Activated naive CD8-positive, alpha-beta T cell treated with anti-CD3 and anti-CD28 coated beads for 36 hours (primary cell): ENCODE results near the gene PSD4. TPM values are rescaled to one million over a fixed set of nuclear protein-coding genes. Genes with fewer than 3 reads are reported as not detected.

Experiments
- DNase-seq: peaks from one replicate; pipeline ENCODE4 v3.0.0; 2021
- H3K27ac Mint-ChIP-seq: one replicate; pipeline ENCODE4 v1.8.0; 2022; ENCODE audit warnings: mild to moderate bottlenecking, moderate library complexity, mixed read lengths
- H3K27me3 Mint-ChIP-seq: one replicate; pipeline ENCODE4 v1.8.0; 2022; ENCODE audit warnings: mild to moderate bottlenecking, mixed read lengths
- H3K36me3 Mint-ChIP-seq: one replicate; pipeline ENCODE4 v1.8.0; 2021; ENCODE audit warnings: mild to moderate bottlenecking, mixed read lengths
- H3K4me1 Mint-ChIP-seq: one replicate; pipeline ENCODE4 v1.8.0; 2021; ENCODE audit warnings: mixed read lengths
- H3K4me3 Mint-ChIP-seq: one replicate; pipeline ENCODE4 v1.8.0; 2022; ENCODE audit warnings: mild to moderate bottlenecking, moderate library complexity, mixed read lengths
- H3K9me3 Mint-ChIP-seq: one replicate; pipeline ENCODE4 v1.8.0; 2022; ENCODE audit warnings: mixed read lengths
- total RNA-seq, 2 experiments: library from RNA; stranded (reverse); gene quantifications; one replicate each; pipeline ENCODE4 v1.2.3, GENCODE V29; 2021

Gene PSD4
- total RNA-seq, 2 experiments from 2014 or later: 194 to 198 TPM

DNA sequence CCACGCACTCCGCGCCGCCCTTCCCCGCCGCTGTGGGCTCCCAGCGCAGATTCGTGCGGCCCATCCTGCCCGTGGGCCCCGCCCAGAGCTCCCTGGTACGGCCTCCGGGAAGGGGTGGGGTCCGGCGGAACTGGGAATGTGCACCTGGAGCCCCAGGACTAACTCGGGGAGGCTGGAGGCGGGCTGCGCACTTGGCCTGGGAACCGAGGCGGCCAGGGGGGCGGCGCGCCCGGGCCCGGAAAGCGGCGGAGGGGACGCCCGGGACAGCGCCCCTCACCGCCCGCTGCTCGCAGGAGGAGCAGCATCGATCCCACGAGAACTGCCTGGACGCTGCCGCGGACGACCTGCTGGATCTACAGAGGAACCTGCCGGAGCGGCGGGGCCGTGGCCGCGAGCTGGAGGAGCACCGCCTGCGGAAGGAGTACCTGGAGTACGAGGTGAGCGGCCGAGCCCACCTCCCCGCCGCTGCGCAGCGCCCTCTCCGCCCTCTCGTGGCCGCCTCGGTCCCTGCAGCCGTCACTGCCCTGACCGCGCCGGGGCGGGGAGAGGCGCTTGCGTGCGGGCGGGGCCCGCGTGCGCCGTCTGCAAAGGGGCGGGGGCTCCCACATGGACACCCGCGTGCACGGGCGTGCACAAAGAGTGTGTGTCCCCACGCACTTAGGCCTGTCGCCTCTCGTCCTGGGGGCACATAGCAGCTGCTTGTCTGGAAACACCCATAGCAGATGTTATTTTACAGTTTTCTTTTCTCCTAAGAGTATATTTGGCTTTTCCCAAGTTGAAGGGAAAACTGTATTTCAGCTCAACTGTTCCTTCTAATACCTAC lies 25.2 kb downstream of the PSD4 start:
- H3K27ac Mint-ChIP-seq: peak overlapping the region; percentile 74
- no peaks in the 10 kb centered on the region for H3K27me3 Mint-ChIP-seq
- H3K4me1 Mint-ChIP-seq: peaks cover 24% of the 10 kb centered on the region
- no peaks in the 10 kb centered on the region for H3K9me3 Mint-ChIP-seq
- peaks cover 30% of the 10 kb centered on the region for H3K36me3 Mint-ChIP-seq
- no peak overlapping the region for H3K4me3 Mint-ChIP-seq
- peak; percentile 91 for DNase-seq

DNA sequence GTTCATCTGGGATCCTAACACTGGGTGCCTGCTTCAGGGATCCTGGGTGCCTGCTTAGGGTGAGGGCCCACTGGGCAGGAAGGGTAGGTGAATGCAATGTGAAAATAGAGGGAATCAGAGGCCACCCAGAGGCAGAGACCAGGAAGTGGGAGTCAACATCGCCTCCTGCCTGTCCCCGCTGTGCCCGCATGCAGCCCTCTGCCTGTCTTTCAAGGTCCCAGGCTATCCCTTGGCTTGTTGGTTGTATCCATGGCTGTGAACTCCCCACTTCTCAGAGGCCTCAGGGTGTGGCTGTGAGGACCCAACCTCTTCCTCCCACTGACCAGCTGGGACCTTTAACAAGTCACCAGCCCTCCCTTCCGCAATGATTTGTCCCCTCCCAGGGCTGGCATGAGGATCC lies 26.5 kb downstream of the PSD4 start:
- peaks cover 28% of the 10 kb centered on the region for H3K4me1 Mint-ChIP-seq
- no peak for DNase-seq
- peak overlapping the region; percentile 74 for H3K27ac Mint-ChIP-seq
- H3K36me3 Mint-ChIP-seq: peaks cover 27% of the 10 kb centered on the region
- no peaks in the 10 kb centered on the region for H3K27me3 Mint-ChIP-seq
- H3K4me3 Mint-ChIP-seq: no peak overlapping the region
- no peaks in the 10 kb centered on the region for H3K9me3 Mint-ChIP-seq

DNA sequence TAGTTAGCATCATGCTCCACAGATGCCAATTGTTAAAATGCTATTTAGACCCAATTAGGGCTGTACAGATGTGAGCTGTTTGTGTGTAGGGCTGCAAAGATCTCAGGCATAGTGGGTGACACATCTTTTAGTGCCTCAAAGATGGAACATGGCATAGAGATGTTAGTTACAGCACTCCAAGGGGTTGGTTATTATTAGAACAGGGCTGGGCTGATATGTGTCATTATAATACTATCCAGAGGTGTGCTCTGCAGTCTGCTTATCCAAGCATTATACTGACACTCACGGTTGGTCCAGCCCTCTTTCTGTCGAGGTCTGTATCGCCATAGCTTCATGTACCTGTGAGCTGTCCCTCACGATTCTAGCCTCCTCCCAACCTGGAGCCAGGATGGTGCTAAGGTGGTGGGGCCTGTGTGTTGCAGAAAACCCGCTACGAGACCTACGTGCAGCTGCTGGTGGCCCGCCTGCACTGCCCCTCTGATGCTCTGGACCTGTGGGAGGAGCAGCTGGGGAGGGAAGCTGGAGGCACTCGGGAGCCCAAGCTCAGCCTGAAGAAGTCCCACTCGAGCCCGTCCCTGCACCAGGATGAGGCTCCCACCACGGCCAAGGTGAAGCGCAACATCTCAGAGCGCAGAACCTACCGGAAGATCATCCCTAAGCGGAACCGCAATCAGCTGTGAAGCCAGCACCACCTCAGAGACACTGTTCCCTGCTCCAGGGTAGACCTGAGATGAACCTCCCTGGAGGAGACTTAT lies 27.1 kb downstream of the PSD4 start:
- peaks cover 26% of the 10 kb centered on the region for H3K36me3 Mint-ChIP-seq
- no peaks in the 10 kb centered on the region for H3K9me3 Mint-ChIP-seq
- H3K4me1 Mint-ChIP-seq: peaks cover 23% of the 10 kb centered on the region
- no peak overlapping the region for H3K4me3 Mint-ChIP-seq
- no peak for DNase-seq
- peak overlapping the region; percentile 35 for H3K27ac Mint-ChIP-seq
- no peaks in the 10 kb centered on the region for H3K27me3 Mint-ChIP-seq

DNA sequence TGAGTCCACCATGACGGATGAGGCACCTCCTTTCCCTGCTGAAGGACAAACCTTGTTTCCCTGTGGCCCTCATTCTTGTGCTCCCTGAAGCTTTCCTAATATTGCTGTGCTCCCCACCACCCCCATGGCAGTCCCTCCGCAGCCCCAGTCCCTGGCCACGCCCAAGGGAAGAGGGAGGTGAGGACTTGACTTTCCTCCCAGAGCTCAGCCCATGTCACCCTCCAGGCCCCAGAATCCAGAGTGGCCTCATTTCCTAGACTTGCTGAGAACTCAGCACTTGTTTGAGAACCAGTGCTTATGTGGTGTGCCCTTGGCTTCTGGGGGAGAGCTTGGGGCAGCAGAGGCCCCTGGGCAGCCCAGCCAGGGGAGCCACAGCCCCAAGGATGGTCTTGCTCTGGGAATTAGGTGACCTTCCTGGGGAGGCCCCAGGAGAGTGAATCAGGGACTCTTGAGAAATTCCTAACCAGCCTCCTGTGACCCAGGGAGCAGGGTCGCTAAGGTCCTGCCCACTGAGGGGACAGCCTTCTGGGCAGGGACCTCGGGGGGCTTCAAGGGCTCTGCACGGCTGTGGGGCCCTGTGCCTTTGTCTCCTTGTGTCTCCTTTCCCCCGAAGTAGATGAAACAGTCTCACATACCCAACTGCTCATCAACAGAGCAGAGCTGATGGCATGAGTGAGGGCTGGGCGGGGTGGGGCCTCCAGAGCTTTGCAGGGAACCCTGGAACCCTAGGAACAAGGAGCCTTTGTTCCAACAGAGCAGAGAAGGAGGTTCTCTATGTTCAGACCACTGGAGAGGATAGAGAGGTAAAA lies 27.9 kb downstream of the PSD4 start:
- Mint-ChIP-seq H3K27me3 (no peaks in the 10 kb centered on the region), H3K27ac (peak overlapping the region; percentile 34), H3K9me3 (no peaks in the 10 kb centered on the region), H3K36me3 (peaks cover 19% of the 10 kb centered on the region), H3K4me3 (no peak overlapping the region), H3K4me1 (peaks cover 16% of the 10 kb centered on the region)
- no peak for DNase-seq

DNA sequence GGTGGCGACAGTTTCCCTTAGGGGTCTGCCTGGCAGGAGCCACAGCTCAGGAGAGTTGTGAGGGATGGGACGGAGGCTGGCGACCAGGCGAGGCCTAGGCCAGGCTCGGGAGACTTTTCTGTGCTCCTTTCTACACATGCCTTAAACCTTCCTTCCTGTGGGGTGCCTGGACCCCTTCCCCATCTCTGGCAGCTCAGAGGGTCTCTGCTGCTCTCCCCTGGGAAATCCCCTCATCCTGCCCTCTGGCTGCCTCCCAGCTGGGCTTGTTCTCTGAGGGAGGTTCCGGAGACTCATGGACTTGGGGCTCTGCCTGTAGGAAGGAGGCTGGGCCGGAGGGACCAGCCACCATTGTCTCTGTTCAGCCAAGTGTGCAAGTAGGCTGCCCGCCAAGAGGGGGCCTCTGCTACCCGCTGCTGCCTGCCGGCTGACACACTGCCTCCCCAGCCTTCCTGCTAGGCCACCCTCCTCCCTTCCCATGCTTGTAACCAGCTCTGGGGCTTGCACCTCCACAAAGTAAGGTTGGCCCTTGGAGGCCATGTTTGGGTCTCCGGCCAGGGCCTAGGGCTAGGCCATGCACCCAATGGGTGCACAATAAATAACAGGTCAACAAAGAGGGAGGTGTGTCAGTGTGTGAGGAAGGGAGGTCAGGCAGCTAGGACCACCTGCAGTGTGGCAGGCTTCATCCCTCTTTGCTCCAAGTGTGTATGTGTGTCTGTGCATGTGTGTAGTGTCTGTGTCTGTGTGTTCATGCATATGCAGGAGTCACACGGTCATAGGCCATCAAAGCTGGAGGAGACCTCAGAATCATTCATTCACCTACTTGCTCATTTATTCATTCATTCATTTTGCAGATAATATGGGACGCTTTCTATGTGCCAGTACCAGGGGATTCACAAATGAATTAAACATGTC lies 28.8 kb downstream of the PSD4 start:
- no peak overlapping the region for H3K4me3 Mint-ChIP-seq
- no peaks in the 10 kb centered on the region for H3K27me3 Mint-ChIP-seq
- peaks cover 11% of the 10 kb centered on the region for H3K36me3 Mint-ChIP-seq
- no peak for DNase-seq
- H3K27ac Mint-ChIP-seq: peak overlapping the region; percentile 34
- H3K9me3 Mint-ChIP-seq: no peaks in the 10 kb centered on the region
- peaks cover 16% of the 10 kb centered on the region for H3K4me1 Mint-ChIP-seq

DNA sequence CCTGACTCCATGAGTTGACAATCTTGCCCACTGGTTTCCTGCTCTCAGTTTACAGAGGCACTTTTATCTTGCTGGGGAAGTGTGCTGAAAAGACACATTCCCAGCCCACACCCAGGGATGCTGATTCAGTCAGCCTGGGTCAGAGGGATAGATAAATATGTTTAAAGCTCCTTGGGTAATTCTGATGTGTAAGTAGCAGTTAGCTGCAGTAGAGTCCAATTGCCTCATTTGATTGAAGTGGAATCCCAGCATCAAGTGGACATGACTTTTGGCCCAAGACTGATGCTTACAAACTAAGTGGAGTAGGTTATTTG lies 29.4 kb downstream of the PSD4 start:
- Mint-ChIP-seq H3K4me3 (no peak overlapping the region), H3K27ac (no peak overlapping the region), H3K4me1 (peaks cover 16% of the 10 kb centered on the region)

DNA sequence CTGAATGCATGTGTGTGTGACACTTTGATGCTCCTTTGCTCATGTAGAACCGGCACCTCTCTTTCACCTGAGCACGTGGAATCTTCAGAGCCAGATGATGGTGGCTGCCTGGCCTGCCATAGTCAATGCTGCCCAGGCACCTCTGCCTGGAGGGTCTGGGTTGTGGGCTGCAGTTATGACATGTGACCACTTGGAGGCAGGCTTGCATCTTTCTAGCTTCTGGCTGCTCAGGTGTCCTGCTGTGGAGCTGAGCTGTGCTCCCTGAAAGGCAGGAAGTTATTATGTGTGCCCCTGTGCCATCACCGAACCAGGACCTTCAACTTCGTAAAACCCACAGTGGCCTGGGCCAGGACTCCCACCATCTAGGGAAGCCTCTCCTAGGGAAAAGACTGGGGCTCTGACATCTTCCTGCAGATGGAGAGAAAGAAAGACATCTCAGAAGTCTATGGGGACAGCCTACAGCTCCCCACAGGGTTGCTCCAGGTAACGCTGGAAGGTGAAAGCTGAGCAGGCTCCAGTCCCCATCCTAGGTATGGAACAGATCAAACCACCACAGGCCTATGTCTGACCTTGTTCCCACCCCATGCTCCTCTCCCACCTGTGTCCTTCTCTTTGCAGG lies 30.2 kb downstream of the PSD4 start:
- Mint-ChIP-seq H3K27ac (peak overlapping the region; percentile 75), H3K4me3 (no peak overlapping the region), H3K36me3 (peaks cover 11% of the 10 kb centered on the region), H3K9me3 (no peaks in the 10 kb centered on the region), H3K27me3 (no peaks in the 10 kb centered on the region), H3K4me1 (peaks cover 16% of the 10 kb centered on the region)
- peak; percentile 73 for DNase-seq

More for the DNA sequence above, 29.4 kb downstream of the PSD4 start:
- DNase-seq: no peak
- no peaks in the 10 kb centered on the region for H3K27me3 Mint-ChIP-seq
- H3K9me3 Mint-ChIP-seq: no peaks in the 10 kb centered on the region
- H3K36me3 Mint-ChIP-seq: peaks cover 11% of the 10 kb centered on the region

DNA sequence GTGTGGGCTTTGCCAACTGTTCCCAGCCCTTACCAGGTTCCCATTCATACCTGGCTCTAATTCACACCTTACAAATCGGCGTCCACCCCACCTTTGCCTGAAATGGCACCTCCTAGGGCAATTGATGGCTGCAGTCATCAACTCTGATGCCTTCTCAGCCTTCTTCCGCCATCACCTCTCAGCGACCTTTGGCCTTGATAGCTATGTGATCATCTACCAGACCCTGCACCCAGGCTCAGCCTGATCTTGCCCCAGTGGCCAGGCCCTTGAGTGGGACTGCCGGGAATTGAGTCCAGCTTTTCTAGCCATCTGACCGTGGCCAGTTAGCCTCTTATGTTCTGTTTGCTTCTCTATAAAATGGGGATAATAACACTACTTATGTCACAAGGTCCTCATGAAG lies 32.5 kb downstream of the PSD4 start:
- peak overlapping the region; percentile 9 for H3K27ac Mint-ChIP-seq
- no peak overlapping the region for H3K4me3 Mint-ChIP-seq
- peaks cover 4% of the 10 kb centered on the region for H3K36me3 Mint-ChIP-seq
- no peaks in the 10 kb centered on the region for H3K9me3 Mint-ChIP-seq
- H3K4me1 Mint-ChIP-seq: peaks cover 9% of the 10 kb centered on the region
- H3K27me3 Mint-ChIP-seq: no peaks in the 10 kb centered on the region
- no peak for DNase-seq

DNA sequence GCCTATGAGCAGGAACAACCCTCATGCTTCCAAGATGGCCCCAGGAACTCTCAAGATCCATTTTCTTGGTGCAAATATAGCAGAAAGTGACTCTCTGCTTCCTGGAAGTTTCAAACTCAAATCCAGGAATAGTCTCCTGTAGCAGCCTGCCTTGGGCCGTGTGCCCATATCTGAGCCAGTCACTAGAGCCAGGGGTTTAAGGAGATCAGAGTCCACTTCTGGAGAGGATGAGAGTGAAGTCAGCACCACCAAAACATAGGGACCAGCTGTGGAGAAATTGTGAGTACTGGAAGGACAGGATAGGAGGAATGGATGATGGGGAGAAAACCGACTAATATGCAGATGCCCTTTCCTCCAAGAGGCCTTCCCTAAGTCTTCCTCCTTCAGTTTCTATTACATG lies 33.2 kb downstream of the PSD4 start:
- Mint-ChIP-seq H3K4me1 (peaks cover 9% of the 10 kb centered on the region), H3K4me3 (no peak overlapping the region), H3K27me3 (no peaks in the 10 kb centered on the region), H3K27ac (no peak overlapping the region), H3K36me3 (peaks cover 4% of the 10 kb centered on the region), H3K9me3 (no peaks in the 10 kb centered on the region)
- no peak for DNase-seq

DNA sequence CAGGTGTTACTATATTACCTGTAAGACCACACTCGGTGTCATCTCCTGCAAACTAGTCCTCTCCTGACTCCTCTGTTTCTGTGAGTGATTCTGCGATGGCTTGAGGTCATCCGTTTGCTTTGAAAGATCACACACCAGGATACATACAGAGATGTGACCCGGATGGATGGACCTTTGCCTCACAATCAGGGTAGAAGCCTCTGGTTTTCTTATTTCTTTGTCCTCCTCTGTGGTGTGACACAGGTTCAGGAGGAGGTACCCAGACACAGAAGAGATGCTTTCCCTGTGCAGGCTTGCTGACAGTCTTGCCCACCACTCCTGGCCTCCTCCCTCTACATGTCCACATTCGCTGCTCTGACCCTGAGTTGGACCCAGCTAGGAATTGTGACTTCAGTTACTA lies 34.6 kb downstream of the PSD4 start:
- H3K27me3 Mint-ChIP-seq: no peaks in the 10 kb centered on the region
- no peak overlapping the region for H3K4me3 Mint-ChIP-seq
- no peak for DNase-seq
- H3K4me1 Mint-ChIP-seq: peaks cover 9% of the 10 kb centered on the region
- H3K9me3 Mint-ChIP-seq: no peaks in the 10 kb centered on the region
- peaks cover 4% of the 10 kb centered on the region for H3K36me3 Mint-ChIP-seq
- no peak overlapping the region for H3K27ac Mint-ChIP-seq

DNA sequence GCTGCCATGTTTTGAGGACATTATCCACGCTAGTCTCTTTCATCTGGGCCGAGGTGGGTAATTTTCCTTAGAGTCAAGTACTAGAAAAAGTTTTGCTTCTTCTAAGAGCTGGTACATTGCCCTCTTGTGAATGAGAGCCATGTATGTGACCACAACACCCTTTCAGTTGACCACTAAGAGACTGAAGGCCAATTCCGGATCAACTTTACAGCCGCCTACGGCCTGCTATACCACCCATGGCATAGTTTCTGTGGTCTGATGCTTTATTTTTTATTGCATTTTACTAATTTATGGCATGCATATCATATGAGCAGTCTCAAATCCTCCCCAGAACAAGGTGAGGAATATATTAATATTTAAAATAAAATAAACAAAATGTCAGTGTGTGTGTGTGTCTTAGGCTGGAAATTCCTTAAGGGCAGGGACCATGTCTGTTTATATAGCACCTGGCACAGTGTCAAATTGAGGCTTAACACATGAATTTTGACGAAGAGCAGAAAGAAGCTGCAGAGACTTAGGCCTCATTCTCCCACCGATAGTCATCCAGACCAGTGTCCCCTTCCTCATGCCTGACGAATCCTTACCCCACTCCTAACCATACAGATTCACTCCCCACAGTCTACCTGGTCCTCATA lies 35.4 kb downstream of the PSD4 start:
- no peak for DNase-seq
- Mint-ChIP-seq H3K4me1 (peaks cover 5% of the 10 kb centered on the region), H3K27ac (no peak overlapping the region), H3K27me3 (no peaks in the 10 kb centered on the region), H3K4me3 (no peak overlapping the region), H3K9me3 (no peaks in the 10 kb centered on the region), H3K36me3 (peaks cover 3% of the 10 kb centered on the region)

DNA sequence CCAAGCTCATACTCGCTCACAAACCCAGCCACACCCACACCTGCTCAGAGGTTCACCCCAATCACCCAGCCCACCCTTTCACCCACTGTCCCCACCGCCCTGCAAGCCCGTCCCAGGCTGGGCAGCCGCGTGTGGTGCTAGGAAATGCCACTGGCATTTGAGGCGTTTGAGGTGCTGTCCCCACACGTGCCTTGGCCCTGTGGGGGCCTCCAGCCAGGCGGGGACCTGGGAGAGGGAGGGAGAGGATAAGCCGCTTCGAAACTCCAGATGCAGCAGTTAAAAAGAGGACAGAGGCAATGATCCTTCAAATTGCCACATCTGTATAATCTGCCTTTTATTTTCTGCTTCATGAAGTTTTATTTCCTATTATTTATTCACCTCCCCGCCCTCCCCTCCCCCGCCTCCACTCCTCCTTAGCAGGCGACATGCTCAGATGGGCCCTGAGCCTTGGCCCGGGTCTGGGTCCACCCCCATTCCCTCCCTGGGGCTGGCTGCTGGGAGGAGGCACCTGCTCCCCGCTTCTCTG lies 35.9 kb downstream of the PSD4 start:
- Mint-ChIP-seq H3K4me3 (no peak overlapping the region), H3K4me1 (no peaks in the 10 kb centered on the region), H3K36me3 (no peaks in the 10 kb centered on the region), H3K27me3 (no peaks in the 10 kb centered on the region), H3K27ac (no peak overlapping the region), H3K9me3 (no peaks in the 10 kb centered on the region)
- no peak for DNase-seq

DNA sequence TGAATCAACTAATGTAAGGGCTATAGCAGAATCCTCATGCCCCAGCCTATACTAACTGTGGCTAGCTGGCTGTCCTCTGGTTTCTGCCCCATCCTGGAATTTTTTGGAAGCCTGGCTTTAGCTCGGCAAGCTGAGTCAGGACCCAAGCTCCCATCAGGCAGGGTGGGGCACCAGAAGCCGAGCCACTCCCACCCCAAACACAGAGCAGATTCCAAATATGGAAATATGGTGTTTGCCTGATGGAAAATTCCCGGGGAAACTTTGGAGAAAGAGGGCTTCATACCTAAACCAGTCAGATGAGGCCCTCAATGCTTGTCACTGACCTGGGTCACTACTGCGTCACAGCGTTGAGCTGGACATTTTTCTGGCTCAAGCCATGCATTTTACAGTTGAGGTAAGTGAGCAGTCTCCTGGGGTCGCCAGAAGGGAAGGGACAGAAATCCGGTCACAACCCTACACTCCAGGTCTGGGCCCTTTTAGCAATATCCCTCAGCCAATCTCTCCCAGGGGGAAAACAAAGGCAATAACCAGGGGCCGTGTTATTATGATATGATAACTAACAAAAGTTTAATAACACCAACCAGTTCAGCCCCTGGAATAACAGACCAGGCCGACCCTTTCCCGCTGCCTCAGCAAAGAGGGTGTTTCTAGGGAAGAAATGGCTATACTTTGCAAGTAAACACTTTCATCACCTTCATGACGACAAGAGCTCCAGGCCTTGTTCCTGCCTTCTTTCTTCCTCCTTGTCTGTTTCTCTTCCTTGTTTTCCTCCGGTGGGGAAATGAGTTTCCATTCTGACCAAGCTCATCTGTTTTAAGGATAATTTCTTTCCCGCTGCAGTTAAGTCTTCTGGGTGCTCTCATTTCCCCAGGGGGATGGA lies 37.7 kb downstream of the PSD4 start:
- no peak for DNase-seq
- Mint-ChIP-seq H3K4me3 (no peak overlapping the region), H3K36me3 (no peaks in the 10 kb centered on the region), H3K27ac (no peak overlapping the region), H3K27me3 (no peaks in the 10 kb centered on the region), H3K9me3 (no peaks in the 10 kb centered on the region), H3K4me1 (no peaks in the 10 kb centered on the region)
